ENCODE data around the gene RPS27L. TPM values are rescaled to one million over a fixed set of nuclear protein-coding genes. Genes with fewer than 3 reads are reported as not detected.

RPS27L gene
- polyA plus RNA-seq, 3 donors: 78.3 to 98.9 (median 95.5) TPM

- DNase-seq (ENCODE audit: extremely low read depth in 1 of 11, low read depth in 9 of 11, low spot score in 4 of 11): no peak
Observed at GRCh38 chr15:63190769-63191649, 33.7 kb upstream of the RPS27L start.

DNA sequence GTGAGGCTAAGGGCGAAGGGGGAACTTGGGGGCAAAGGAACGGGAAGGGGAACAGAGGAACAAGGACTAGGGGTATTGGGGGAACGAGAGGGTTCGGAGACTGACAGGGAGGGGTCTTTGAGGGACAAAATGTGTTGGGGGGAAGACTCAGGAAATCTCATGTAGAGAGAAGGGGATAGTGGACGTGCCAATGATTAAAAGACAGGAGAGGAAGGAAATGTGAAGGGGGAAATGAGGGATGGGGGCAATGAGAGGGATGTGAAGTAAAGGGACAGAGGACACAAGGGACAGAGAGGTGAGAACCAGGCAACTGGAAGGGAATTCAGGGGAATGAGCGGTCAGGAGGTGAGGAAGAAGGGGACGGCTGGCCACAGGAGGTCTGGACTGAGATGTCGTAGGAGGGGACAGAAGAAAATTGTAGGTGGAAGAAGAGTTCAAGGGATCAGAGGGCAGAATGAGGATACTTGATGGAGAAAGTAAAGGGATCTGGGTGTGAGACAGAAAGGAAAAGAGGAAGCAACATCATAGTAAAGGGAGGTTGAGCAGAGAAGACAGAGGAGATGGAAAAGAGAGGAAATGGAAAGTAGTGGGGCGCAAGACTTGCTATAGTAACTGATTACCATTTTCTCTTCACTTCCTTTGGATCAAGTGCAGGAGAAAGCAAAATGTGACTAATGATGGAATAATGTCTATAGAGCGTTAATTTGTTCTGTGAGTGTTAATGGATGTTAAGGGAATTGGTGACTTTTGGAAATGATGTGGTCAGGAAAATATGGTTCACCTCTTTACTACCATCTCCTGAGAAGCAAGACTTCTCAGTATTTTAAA, 32.9 kb upstream of the RPS27L start:
- no peak for DNase-seq (ENCODE audit: extremely low read depth in 1 of 11, low read depth in 9 of 11, low spot score in 4 of 11)

GRCh38 chr15:63188926-63189871, 31.9 kb upstream of the RPS27L start, which contains the start of gene RAB8B:
Gene RAB8B (plus strand): TSS chr15:63189606. CDS start chr15:63189625, 19 bp downstream.
- DNase-seq (ENCODE audit: extremely low read depth in 1 of 11, low read depth in 9 of 11, low spot score in 4 of 11): peak; percentile 81 to 97 (median 94)

DNA sequence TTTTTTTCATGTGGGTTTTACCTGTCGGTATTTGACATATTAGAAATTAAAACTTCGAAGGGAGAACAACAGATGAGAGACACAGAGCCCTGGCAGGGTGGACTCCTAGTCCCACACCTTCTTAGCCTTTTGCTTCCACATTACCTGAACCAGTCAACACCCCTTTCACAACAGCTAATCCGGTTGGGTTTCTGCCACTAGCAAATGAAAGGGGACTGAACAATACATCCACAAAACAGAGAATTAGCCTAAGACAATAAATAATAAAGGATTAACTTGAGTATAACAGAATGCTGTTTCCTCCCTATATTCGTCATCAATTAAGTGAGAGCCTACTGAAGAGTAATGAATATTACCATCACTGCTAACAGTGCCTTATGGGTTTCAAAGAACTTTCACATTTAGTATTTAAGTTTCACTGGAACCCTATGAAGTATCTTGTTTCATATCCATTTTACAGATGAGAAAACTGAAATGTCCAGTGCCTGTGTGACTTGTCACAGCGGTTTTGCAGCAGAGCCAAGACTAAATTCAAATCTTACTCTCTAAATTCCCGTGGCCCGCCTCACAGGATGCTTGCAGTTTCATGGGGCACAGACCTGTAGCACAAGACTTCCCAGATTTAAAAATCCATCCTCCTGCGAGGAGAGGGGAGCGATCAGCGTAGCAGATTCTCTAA, 31.1 kb upstream of the RPS27L start:
- no peak for DNase-seq (ENCODE audit: extremely low read depth in 1 of 11, low read depth in 9 of 11, low spot score in 4 of 11)

DNA sequence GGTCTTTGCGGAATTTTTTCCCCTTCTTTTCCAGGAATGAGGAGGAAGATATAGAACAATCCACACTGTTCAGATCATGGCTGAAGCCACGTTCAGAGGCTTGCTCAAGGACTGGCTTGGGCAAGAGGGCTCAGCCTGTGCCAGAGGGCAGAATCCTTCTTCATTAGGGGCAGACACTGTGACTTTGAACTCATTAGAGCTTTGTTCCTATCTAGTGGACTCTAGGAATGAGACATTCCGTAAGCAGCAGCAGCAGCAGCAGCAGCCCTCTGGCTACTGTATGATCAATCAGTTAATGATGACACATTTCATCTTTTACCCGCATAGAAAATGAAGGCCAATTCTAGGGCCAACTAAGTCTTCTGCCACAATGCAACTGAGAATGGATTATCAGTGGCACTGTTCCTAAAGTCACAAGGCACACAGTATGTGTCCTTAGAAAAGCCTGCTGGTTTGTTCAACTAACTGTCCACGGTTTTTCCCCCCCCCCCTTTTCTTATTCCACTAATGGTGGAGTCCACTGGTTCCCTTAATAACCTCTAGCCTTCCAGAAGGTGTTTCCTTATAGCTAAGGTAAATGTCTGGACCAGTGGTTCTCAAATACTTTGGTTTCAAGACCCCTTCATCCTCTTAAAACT, 30.4 kb upstream of the RPS27L start:
- no peak for DNase-seq (ENCODE audit: extremely low read depth in 1 of 11, low read depth in 9 of 11, low spot score in 4 of 11)

DNA sequence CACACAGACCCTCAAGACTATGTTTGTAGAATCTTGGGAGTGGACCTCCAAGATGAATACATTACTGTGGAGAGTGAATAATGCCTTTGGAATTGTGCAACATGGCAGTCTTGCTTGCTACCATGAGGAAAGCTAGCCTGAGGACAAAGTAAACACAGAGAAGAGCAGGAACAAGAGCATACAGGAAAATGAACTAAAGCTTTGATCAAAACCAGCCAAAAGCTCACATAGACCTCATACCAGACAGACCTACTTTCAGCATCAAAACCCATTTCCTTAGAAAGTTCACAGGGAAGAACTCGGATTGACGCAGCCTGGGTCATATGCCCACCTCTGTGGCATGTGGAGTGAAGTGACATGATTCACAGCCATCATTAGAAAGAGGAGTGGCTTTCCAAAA, 28.8 kb upstream of the RPS27L start:
- DNase-seq (ENCODE audit: extremely low read depth in 1 of 11, low read depth in 9 of 11, low spot score in 4 of 11): no peak

- DNase-seq (ENCODE audit: extremely low read depth in 1 of 11, low read depth in 9 of 11, low spot score in 4 of 11): no peak
Observed at GRCh38 chr15:63185206-63185605, 27.9 kb upstream of the RPS27L start.

DNA sequence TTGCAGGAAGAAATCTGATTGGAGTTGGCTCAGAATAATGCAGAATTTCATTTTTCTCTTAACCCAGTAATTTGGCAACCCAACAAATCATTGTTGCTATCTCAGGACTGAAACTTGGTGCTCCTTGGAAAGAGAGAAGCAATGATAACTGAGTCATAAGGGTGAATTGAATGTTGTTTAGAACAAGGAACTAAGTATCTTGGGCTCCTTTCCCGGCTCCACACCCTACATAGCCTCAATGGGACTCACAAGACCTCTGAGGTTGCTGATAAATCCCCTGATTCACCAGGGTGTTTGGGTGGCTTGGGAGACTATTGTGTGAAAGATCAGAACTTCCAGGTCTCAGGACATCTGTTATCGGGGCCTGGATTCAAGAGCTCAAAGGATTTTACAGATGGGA, 24.4 kb upstream of the RPS27L start:
- DNase-seq (ENCODE audit: extremely low read depth in 1 of 11, low read depth in 9 of 11, low spot score in 4 of 11): no peak

DNA sequence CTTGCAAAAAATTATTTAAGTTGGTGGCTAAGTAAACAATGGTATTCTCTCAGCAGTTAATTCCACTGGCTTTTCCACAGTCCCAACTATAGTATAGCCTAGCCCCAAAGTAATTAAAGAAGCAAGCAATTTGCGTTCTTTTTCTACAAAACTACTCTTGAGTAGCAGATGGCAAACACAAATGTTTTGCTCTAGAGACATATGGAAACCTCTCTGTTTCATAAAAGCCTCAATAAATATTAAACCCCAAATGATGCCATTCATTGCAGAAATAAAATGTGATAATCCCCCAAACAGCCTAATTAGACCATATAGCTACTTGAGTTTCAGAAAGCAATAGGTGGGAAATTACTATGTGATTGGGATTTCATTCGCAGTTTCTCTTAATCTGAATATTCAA, 23.5 kb upstream of the RPS27L start:
- DNase-seq (ENCODE audit: extremely low read depth in 1 of 11, low read depth in 9 of 11, low spot score in 4 of 11): no peak

GRCh38 chr15:63178034-63178433, 20.8 kb upstream of the RPS27L start:
- no peak for DNase-seq (ENCODE audit: extremely low read depth in 1 of 11, low read depth in 9 of 11, low spot score in 4 of 11)

GRCh38 chr15:63176302-63176701, 19.0 kb upstream of the RPS27L start:
- DNase-seq (ENCODE audit: extremely low read depth in 1 of 11, low read depth in 9 of 11, low spot score in 4 of 11): no peak

GRCh38 chr15:63172851-63173451, 15.7 kb upstream of the RPS27L start:
- DNase-seq (ENCODE audit: extremely low read depth in 1 of 11, low read depth in 9 of 11, low spot score in 4 of 11): no peak

- no peak for DNase-seq (ENCODE audit: extremely low read depth in 1 of 11, low read depth in 9 of 11, low spot score in 4 of 11)
Observed at GRCh38 chr15:63172376-63172775, 15.1 kb upstream of the RPS27L start.

DNA sequence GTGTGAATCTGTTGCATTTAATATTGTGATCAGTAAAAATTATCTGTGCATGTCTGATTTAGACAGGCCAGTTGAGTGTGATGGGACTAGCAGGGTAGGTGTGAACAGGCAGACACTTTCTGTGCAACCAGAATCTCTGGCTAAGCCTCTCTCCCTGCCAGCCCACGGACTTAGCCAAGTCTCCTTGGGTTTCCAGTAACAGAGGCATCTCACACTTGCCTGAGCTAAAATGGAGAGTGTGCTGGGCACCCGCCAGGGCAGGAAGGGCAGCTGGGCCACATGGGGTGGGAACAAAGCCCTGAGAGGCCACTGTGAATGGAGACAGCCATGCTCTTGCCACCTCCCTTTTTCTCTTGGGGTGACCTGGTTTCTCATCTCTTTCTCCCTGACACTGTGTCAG, 12.5 kb upstream of the RPS27L start:
- DNase-seq (ENCODE audit: extremely low read depth in 1 of 11, low read depth in 9 of 11, low spot score in 4 of 11): no peak

DNA sequence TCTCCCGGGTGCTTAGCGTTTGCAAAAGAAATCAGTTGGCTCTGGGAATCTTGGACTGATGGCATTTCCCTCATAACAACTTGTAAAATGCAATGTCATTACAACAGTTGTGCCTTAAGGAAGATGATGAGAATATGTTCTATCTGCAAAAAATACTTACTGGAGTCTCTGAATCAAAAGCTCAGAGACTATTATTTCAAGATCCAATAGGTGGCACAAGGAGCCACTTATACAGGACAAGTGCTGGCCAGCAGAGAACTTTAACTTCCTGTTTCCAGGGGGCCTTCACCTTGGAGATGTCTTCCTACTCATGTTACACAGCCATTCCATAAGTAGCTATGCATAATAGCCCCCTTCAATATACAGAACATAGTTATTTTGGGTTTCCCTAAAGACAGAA, 8.9 kb upstream of the RPS27L start:
- DNase-seq (ENCODE audit: extremely low read depth in 1 of 11, low read depth in 9 of 11, low spot score in 4 of 11): no peak

DNA sequence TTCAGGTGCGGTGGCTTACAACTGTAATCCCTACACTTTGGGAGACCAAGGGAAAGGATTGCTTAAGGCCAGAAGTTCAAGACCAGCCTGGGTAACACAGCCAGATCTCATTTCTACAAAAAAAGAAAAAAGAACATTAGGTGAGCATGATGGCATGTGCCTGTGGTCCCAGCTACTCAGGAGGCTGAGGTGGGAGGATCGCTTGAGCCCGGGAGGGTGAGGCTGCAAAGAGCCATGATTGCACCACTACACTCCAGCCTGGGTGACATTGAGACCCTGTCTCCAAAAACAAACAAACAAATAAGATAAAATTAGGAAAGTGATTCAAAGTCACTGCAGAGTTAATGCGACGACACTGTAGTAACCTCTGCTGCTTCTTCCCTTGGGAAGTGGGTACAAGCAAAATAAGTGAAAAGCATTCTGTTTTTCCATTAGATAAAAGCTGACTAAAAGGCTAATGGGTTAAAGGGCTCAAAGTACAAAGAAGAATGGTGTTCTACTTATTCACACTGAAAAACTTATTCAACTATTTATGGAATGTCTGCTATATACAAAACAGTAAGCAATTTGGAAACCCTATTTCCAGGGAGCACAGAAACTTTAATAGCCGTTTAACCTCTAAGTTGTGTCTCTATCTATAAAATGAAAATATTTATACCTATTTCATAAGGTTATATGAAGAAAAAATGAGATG, 8.0 kb upstream of the RPS27L start:
- DNase-seq (ENCODE audit: extremely low read depth in 1 of 11, low read depth in 9 of 11, low spot score in 4 of 11): no peak

- no peak for DNase-seq (ENCODE audit: extremely low read depth in 1 of 11, low read depth in 9 of 11, low spot score in 4 of 11)
Observed at GRCh38 chr15:63163217-63163616, 5.9 kb upstream of the RPS27L start.
